DMS79 (cell line): Measurements from ENCODE around the gene OTUB2.

Experiments used
- DNase-seq: peaks from one replicate; lab custom pipeline; 2025; lab: John Stamatoyannopoulos, UW

Gene OTUB2

GRCh38 chr14:93997082-93997481, 29.1 kb upstream of the OTUB2 start, which contains the start of gene CCDC197:
TSS of gene CCDC197 (plus strand) at chr14:93997301. CDS start at chr14:93998132, 831 bp downstream.
- no peak for DNase-seq

DNA sequence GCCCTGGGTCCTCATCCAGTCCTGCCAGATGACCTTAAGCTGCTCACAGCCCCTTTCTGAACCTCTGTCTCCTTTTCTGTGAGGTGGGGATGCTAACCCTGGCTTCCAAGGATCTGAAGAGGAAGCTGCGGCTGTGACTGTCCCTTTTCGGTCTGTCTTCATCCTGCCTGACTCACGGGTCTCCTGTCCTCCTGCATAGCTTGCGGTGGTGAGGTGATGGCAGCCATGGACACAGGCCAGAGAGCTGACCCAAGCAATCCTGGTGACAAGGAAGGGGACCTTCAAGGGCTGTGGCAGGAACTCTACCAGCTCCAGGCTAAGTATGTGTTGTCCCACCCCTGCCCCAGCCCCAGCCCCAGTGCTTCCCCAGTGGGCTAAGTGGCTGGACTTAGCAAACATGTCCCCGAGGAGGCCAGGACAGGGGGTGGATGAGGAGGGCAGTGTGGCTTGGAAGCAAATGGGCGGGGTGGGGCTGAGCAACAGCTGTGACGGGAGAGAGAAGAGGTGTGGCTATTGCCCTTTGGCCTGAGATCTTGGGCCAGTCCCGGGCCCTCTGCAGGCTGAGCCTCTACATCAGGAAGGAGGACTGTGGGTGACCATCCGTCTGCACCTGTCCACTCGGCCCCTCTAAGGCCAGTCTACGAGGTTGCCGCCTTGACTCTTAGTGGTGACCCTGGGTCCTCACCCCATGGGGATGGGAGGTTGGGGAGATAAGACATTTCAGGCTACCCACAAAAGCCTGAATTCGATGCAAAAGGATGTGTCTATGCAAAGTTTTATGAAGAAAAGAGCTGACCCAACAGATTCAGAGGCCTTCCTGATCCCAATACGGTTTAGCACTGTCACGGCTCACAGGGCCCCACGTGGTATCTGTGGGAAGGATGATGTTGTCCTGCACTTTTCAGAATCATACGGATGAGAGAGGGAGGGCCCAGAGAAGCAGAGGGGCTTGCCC, 27.9 kb upstream of the OTUB2 start:
- DNase-seq: no peak

GRCh38 chr14:93998871-93999403, 27.2 kb upstream of the OTUB2 start:
- no peak for DNase-seq

GRCh38 chr14:93999573-93999972, 26.6 kb upstream of the OTUB2 start:
- DNase-seq: no peak

DNA sequence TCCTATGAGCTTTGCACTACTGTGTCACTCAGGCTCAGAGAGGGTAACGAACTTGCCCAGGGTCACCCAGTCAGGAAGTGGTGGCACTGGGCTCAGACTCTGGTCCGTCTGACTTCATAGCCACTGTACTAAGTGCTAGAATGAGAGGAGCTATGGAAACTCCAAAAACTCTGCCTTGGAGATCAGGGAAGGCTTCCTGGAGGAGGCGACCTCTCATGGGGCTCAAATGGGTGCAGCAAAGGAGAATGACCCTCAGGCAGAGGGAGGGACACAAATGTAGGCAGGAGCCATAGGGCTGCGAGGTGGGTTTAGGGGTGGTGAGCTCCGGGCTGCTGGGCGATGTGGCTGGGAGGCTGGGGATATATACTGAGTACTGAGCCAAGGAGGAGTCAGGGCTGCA, 25.9 kb upstream of the OTUB2 start:
- DNase-seq: no peak

- DNase-seq: no peak
These were observed 25.1 kb upstream of the OTUB2 start for GRCh38 chr14:94001016-94001415.

GRCh38 chr14:94001501-94002396, 24.4 kb upstream of the OTUB2 start:
- peak; percentile 41 for DNase-seq

- DNase-seq: no peak
These were observed 22.7 kb upstream of the OTUB2 start for GRCh38 chr14:94003397-94003796.

- no peak for DNase-seq
These were observed 22.1 kb upstream of the OTUB2 start for GRCh38 chr14:94004015-94004414.

DNA sequence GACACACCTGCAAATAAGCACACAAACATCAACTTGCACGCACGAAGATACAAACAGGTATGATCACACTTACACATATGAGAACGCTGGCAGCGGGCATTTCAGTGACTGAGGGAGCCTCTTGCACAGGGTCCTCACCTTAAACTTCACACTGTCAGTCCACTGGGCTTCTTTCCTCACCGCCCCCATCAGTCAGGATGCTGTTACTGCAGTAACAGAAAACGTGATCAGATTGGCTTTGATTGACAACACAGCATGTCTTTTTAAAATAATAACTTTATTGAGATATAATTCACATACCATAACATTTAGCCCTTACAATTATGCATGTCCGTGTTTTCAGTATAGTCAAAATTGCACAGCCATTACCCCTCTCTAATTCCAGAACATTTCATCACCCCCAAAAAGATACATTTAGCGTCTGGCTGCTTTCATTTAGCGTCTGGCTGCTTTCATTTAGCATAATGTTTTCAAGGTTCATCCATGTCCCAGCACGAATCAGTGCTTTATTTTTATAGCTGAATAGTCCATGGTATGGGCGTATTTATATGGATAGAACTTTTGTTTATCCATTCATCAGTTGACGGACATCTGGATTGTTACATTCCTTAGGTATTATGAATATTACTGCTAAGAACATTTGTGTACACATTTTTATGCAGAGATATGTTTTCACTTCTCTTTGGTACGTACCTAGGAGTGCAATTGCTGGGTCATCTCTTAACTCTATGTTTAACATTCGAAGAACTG, 20.6 kb upstream of the OTUB2 start:
- no peak for DNase-seq

GRCh38 chr14:94008234-94008633, 17.9 kb upstream of the OTUB2 start:
- DNase-seq: no peak

DNA sequence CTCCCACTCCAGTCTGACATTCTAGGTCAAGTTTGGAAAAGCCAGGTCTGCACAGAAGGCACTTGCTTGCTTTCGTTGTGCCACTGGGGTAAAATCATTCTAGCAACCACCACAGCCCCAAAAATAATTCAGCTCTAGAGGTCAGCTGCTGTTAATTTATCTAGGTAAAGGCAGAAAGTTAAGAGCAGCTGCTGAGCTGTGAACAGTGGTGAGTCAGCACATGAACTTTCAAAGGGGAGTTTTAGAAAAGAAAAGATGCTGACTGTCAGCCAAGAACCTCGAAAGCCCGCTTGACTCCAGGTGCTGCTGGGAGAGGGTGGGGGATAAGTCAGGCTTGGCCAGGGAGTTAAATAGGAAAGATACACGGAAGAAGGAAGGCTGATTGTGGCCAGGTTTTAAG, 16.4 kb upstream of the OTUB2 start:
- peak; percentile 66 for DNase-seq

DNA sequence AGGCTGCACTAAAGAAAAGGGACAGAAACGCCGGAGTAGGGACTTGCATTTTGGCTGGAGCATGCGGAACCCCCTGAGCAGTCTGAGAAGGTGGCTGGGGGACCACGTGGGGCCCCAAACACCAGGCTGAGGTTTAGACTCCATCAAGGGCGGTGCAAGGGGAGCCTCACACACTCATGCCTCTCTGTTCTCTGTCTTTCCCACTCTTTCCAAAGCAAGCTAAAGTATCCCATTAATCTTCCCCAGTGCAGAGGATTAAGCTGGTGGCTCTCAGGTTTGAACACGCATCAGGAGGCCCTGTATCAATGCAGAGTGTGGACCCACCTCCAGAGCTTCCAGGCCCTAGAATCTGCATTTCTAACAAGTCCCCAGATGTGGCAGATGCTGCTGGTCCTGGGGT, 15.5 kb upstream of the OTUB2 start:
- DNase-seq: no peak

DNA sequence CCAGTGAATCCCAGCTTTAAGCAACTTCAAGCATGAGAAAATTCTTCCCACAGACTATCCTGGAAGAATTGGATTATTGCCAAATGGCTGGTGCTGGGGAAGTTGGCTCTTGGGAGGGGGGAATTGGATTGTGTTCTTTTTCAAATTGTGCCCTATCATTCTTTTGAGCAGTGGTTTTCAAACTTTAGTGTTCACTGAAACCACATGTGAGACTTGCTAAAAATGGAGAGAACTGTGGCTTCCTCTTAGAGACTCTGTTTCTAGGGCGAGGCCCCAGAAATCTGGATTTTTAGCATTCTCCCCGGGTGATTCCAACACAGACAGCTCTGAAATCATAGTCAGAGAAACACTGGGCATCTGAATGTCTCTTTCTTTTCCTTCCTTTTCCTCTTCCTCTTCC, 14.3 kb upstream of the OTUB2 start:
- no peak for DNase-seq

- DNase-seq: no peak
These were observed 11.8 kb upstream of the OTUB2 start for GRCh38 chr14:94014382-94014781.

DNA sequence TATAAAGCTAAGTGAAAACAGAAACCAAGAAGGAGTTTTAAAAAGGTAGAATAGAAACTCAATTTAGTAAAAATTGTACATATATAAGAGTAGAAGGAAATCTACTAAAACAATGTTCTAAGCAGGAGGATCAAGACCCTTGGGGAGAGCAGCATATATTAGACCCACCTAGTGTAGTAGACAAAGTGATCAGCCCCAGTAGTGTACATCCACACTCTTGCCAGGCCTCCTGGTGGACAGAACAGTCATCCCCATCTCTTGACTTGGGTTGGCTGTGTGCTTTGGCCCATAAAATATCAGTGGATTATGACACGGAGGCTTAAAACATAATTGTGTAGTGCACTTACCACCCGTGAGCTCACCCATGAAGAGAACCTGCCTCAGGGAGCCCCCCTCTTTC, 10.9 kb upstream of the OTUB2 start:
- no peak for DNase-seq

- DNase-seq: no peak
These were observed 9.6 kb upstream of the OTUB2 start for GRCh38 chr14:94016446-94016976.

GRCh38 chr14:94018308-94018707, 7.8 kb upstream of the OTUB2 start:
- no peak for DNase-seq

DNA sequence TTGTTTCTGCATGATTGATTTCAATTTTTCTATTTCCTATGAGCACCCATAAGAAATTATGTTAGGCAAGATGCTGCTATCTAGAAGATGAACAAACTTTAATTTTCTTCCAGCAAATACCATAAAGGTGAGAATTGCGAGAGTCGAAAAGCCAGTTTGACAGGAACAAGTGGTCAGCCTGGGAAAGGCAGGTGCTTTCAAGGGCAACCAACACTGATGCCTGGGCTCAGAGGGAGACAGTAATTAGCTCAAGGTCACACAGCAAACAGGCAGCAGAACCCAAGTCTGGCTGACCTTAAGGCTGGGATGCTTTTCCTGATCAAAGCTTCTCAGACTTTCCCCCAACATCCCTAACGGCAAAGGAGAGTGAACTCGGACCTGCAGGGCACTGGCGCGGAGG, 6.8 kb upstream of the OTUB2 start:
- DNase-seq: no peak

DNA sequence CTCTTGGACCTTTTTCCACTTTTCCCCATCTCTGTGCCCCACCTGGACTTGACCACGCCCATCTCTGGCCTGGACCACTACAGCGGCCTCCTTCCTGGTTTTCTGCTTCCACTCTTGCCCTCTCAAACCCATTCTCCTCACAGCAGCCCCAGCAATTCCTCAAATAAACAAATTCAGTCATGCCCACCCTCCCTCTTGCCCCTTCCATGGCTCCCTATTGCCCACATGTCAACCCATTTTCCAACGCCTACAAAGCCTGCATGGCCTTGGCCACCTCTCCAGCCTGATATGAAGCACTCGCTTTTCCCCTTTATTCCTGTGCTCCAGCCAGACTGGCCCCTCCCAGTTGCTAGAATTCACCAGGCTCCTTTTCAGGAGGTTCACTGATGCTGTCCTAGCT, 5.9 kb upstream of the OTUB2 start:
- no peak for DNase-seq

GRCh38 chr14:94021001-94021400, 5.1 kb upstream of the OTUB2 start:
- DNase-seq: no peak
